ENCODE results near the gene COBL. TPM values are rescaled to one million over a fixed set of nuclear protein-coding genes. Genes with fewer than 3 reads are reported as not detected.

The COBL gene
- total and polyA plus RNA-seq, 9 of the 15 experiments (the other 6 are each of a cell fraction or from before 2014, with no cell fraction given): 0.01 to 2.4 (median 0.09) TPM; not detected in 3

DNA sequence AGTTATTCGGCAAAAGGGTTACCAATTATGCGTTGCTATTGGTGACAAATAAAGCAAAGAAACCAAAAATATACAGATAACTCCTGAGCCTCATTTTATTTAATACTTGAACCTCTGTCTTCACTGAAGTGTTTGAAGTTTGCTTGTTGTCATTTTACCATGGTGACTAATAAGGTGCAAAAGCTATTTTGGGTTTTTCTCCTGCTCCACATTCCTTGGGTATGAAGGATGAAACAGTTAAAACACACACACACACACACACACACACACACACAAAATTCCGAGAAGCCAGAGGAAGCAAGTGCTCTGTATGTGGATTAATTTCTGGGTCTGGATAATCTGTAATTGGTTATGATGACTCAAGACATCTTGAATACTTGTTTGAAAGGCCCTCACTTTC lies 246.5 kb downstream of the COBL start:
- Histone ChIP-seq H3K79me2 (ENCODE audit: control insufficient read depth, insufficient read depth, low read length) (no peaks in the 10 kb centered on the region), H4K20me1 (replicated peaks; ENCODE audit: control insufficient read depth, insufficient read depth, low read length) (no peaks in the 10 kb centered on the region), H2AFZ (ENCODE audit: low read depth, low read length) (no peak overlapping the region), H3K9ac (ENCODE audit: insufficient read depth in 1 of 2, low read depth in 2 of 2, low read length in 2 of 2) (no peak overlapping the region), H3K9me1 (ENCODE audit: control insufficient read depth, insufficient read depth, low read length) (no peaks in the 10 kb centered on the region), H3K4me3 (no peak overlapping the region), H3K9me3 (replicated peaks; ENCODE audit: control insufficient read depth, insufficient read depth, low read depth, low read length) (no peaks in the 10 kb centered on the region), H3K36me3 (ENCODE audit: control insufficient read depth, insufficient read depth, low read length) (no peaks in the 10 kb centered on the region), H3K27ac (ENCODE audit: extremely low read depth, low read depth, low read length) (no peak overlapping the region), H3K4me1 (replicated peaks in 1 of 2; ENCODE audit: control insufficient read depth in 2 of 2, insufficient read depth in 2 of 2, low read length in 2 of 2) (no peaks in the 10 kb centered on the region), H3K27me3 (ENCODE audit: control insufficient read depth in 2 of 2, insufficient read depth in 2 of 2, low read length in 2 of 2) (peaks cover 0 to 15% of the 10 kb centered on the region in 2 experiments; a peak in 2 of 5 replicates), H3K4me2 (ENCODE audit: insufficient read depth, low read length) (no peak overlapping the region)
- POLR2A ChIA-PET: no interaction called here
- ATAC-seq: no peak
- FAIRE-seq: no peak
- TF ChIP-seq ZNF140 (CRISPR knock-in tag; IDR thresholded peaks at IDR 0.05): no peak
- no peak for TF ChIP-seq HNRNPH1 (optimal IDR thresholded peaks at IDR 0.05; ENCODE audit: low read depth, low read length)
- no peak for TF ChIP-seq COPS2 (conservative IDR thresholded peaks at IDR 0.05)
- no peak for TF ChIP-seq MTA2 (IDR thresholded peaks at IDR 0.05; ENCODE audit: low read depth)
- TF ChIP-seq, protein P1, sequence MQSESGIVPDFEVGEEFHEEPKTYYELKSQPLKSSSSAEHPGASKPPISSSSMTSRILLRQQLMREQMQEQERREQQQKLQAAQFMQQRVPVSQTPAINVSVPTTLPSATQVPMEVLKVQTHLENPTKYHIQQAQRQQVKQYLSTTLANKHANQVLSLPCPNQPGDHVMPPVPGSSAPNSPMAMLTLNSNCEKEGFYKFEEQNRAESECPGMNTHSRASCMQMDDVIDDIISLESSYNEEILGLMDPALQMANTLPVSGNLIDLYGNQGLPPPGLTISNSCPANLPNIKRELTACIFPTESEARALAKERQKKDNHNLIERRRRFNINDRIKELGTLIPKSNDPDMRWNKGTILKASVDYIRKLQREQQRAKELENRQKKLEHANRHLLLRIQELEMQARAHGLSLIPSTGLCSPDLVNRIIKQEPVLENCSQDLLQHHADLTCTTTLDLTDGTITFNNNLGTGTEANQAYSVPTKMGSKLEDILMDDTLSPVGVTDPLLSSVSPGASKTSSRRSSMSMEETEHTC (IDR thresholded peaks at IDR 0.05): no peak
- TF ChIP-seq, protein P2, sequence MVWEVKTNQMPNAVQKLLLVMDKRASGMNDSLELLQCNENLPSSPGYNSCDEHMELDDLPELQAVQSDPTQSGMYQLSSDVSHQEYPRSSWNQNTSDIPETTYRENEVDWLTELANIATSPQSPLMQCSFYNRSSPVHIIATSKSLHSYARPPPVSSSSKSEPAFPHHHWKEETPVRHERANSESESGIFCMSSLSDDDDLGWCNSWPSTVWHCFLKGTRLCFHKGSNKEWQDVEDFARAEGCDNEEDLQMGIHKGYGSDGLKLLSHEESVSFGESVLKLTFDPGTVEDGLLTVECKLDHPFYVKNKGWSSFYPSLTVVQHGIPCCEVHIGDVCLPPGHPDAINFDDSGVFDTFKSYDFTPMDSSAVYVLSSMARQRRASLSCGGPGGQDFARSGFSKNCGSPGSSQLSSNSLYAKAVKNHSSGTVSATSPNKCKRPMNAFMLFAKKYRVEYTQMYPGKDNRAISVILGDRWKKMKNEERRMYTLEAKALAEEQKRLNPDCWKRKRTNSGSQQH (CRISPR knock-in tag; IDR thresholded peaks at IDR 0.05): no peak
- no peak for TF ChIP-seq HNRNPL (IDR thresholded peaks at IDR 0.05; ENCODE audit: low read depth, low read length)
- TF ChIP-seq RBM17 (IDR thresholded peaks at IDR 0.05; ENCODE audit: borderline replicate concordance, low read depth, low read length): no peak
- no peak for DNase-seq (ENCODE audit: extremely low read depth in 1 of 4, low spot score in 3 of 4)
- WGBS (ENCODE audit: insufficient coverage, low coverage, missing lambda C conversion rate): 0% methylated on average over 3 of the region's 3 CpGs
- in situ Hi-C loops (cut with MboI) (no loop called here), intact Hi-C loops (cut with micrococcal nuclease) (no loop called here)
- BruUV-seq (replicated peaks): no TSS peak
- CTCF ChIA-PET (ENCODE audit: low intra/inter-chr PET ratio): no interaction called here
